Duodenal mucosa (tissue), 2 donors: ENCODE results near the gene SETBP1.

Experiments
- H3K27ac ChIP-seq: one replicate; pipeline ENCODE4 v1.7.0; 2013; ENCODE audit warnings: low read depth, low read length
- H3K27me3 ChIP-seq, 2 donors: one replicate each; pipeline ENCODE4 v1.7.0; 2013; ENCODE audit warnings: low read length in 2 of 2, control low read depth in 1 of 2; ENCODE audit not compliant: insufficient read depth in 2 of 2, control insufficient read depth in 1 of 2
- H3K36me3 ChIP-seq, 2 donors: one replicate each; pipeline ENCODE4 v1.7.0; 2013; ENCODE audit warnings: low read length in 2 of 2, control low read depth in 1 of 2; ENCODE audit not compliant: insufficient read depth in 2 of 2, control insufficient read depth in 1 of 2
- H3K4me1 ChIP-seq, 2 donors: one replicate each; pipeline ENCODE4 v1.7.0; 2013; ENCODE audit warnings: low read length in 2 of 2, control low read depth in 1 of 2; ENCODE audit not compliant: insufficient read depth in 2 of 2, control insufficient read depth in 1 of 2
- H3K4me3 ChIP-seq, 2 donors: one replicate each; pipeline ENCODE4 v1.7.0; 2013; ENCODE audit warnings: low read length in 2 of 2, low read depth in 1 of 2
- H3K9ac ChIP-seq, 2 donors: one replicate each; pipeline ENCODE4 v1.7.0; 2013; ENCODE audit warnings: low read length in 2 of 2, low read depth in 1 of 2
- H3K9me3 ChIP-seq, 2 donors: one replicate each; pipeline ENCODE4 v1.7.0; 2013; ENCODE audit warnings: low read length in 2 of 2, control low read depth in 1 of 2; ENCODE audit not compliant: control insufficient read depth in 1 of 2

The SETBP1 gene

GRCh38 chr18:45006934-45007333 lies 326.2 kb downstream of the SETBP1 start:
- Histone ChIP-seq H3K36me3 (no peaks in the 10 kb centered on the region), H3K27ac (no peak overlapping the region), H3K9me3 (no peaks in the 10 kb centered on the region), H3K9ac (no peak overlapping the region), H3K4me1 (no peaks in the 10 kb centered on the region), H3K4me3 (no peak overlapping the region), H3K27me3 (no peaks in the 10 kb centered on the region)

DNA sequence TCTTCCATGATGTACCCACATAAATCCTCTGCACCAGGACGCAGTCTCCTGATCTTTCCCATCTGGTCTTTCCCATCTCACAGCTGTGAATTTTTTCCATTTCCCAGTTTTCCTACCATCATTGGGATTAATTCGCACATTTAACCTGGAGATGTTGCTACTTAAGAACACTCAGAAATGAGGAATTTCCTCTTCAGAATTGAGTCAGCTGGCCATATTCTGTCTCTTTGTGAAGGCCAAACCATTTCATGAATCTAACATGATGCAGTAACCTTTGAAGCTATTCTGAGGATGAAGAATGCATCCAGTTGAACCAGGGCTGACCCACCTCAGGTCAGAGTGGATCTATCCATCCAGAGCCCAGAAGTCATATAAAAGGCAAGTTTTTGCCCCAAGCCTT lies 326.8 kb downstream of the SETBP1 start:
- Histone ChIP-seq H3K4me3 (no peak overlapping the region), H3K4me1 (no peaks in the 10 kb centered on the region), H3K9ac (no peak overlapping the region), H3K36me3 (no peaks in the 10 kb centered on the region), H3K27me3 (no peaks in the 10 kb centered on the region), H3K9me3 (no peaks in the 10 kb centered on the region), H3K27ac (no peak overlapping the region)

- no peak overlapping the region for H3K27ac ChIP-seq
- H3K27me3 ChIP-seq, result no peaks in the 10 kb centered on the region
- H3K4me1 ChIP-seq, result no peaks in the 10 kb centered on the region
- no peaks in the 10 kb centered on the region for H3K36me3 ChIP-seq
- no peak overlapping the region for H3K9ac ChIP-seq
- no peaks in the 10 kb centered on the region for H3K9me3 ChIP-seq
- no peak overlapping the region for H3K4me3 ChIP-seq
Observed at GRCh38 chr18:45008694-45009413, 328.2 kb downstream of the SETBP1 start.

DNA sequence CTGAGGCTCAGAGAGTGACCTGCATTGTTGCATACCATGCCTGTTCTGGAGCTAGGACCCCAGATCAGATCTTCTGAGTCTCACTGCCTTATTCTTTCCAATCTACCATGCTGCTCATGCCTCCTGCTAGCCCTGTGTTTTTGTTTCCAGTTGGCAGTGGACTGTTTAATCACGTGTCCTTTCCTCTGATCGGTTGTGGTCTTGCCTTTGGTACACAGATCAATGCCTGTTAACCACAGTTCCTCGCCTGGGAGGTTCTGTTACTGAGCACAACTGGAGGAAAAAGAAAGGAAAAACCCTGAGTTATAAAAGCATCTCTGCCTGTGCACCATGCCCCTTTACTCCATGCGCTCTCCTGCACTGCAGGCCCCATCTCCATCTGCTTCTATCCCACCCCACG lies 329.1 kb downstream of the SETBP1 start:
- Histone ChIP-seq H3K4me3 (no peak overlapping the region), H3K27ac (no peak overlapping the region), H3K9me3 (no peaks in the 10 kb centered on the region), H3K36me3 (no peaks in the 10 kb centered on the region), H3K27me3 (no peaks in the 10 kb centered on the region), H3K4me1 (no peaks in the 10 kb centered on the region), H3K9ac (no peak overlapping the region)

DNA sequence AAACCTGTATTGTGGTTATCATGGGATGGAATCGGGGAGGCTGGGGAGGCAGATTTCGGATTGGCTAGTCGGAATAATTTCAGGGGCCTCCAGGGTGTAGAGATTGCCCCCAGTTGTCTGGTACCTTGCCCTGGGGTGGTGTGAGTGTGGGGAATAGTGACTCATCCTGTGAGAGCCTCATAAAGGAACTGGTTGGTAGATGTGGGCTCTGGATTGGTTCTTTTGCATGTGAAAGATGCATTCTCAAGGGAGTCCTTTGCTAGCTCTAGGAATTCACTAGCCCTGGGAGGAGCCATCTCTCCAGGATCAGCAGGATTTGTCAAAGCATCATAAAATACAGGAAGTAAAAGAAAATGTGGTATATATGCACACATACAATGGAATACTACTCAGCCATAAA lies 331.6 kb downstream of the SETBP1 start:
- Histone ChIP-seq H3K9ac (no peak overlapping the region), H3K4me3 (no peak overlapping the region), H3K27ac (no peak overlapping the region), H3K9me3 (no peaks in the 10 kb centered on the region), H3K4me1 (no peaks in the 10 kb centered on the region), H3K36me3 (no peaks in the 10 kb centered on the region), H3K27me3 (no peaks in the 10 kb centered on the region)

DNA sequence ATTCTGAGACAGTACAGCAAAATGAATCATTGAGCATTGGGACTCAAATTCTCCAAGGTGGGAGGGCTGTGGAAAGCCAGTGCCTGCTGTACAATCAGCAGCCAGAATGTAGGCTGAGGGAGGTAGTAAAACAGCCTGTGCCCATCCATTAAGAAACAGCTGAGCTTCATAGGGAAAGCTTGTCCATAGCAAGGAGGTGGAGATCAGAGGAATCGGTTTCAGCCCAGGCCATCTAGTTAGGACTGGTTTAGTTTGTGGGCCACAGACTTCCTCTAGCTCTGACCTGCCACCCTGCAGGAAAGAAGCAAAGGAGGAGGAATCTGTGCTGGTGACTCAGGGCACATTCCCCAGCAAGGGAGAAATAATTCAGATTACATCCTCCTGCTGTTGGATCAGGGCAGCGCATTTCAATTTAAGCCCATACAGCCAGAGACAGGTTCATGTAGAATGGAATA lies 333.4 kb downstream of the SETBP1 start:
- Histone ChIP-seq H3K4me3 (no peak overlapping the region), H3K27ac (no peak overlapping the region), H3K9me3 (no peaks in the 10 kb centered on the region), H3K9ac (no peak overlapping the region), H3K4me1 (no peaks in the 10 kb centered on the region), H3K27me3 (no peaks in the 10 kb centered on the region), H3K36me3 (no peaks in the 10 kb centered on the region)

DNA sequence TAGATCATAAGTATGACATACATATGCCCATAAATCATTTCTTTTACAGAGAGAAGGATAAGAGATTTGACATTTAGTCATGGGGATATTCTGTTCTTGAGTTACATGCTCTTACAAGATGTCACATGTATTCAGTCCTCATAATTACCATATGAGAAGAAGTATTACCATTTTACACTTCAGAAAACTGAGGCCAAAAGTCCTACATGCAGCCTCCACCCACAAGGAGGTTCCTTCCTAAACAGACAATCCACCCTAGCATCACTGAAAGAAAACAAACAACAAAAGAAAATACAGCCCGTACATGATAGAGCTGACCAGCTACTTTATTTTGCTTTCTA lies 335.1 kb downstream of the SETBP1 start:
- no peaks in the 10 kb centered on the region for H3K4me1 ChIP-seq
- no peaks in the 10 kb centered on the region for H3K9me3 ChIP-seq
- no peak overlapping the region for H3K9ac ChIP-seq
- H3K27ac ChIP-seq, result no peak overlapping the region
- H3K27me3 ChIP-seq, result no peaks in the 10 kb centered on the region
- H3K4me3 ChIP-seq, result peak overlapping the region in 1 of 2 donors; percentile 29
- no peaks in the 10 kb centered on the region for H3K36me3 ChIP-seq

DNA sequence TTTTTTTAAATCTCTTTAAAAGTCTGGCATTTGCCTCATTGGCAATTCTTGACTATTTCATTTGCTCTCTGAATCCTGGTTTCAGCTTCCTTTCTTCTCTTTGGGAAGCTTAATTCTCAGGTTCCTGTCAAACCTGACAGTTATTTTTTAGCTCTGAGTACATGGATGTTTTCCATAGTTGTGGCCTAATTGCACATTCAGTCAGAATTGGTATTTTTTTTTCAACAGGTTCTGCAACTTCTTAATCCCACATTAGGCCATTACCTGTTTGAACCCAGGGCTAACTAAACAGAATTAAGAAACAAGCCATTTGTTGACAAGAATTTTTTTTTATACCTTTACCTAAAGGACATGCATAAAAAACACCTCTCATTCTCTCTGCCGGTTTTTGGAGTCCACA lies 338.8 kb downstream of the SETBP1 start:
- Histone ChIP-seq H3K27me3 (no peaks in the 10 kb centered on the region), H3K4me3 (no peak overlapping the region), H3K4me1 (no peaks in the 10 kb centered on the region), H3K9me3 (no peaks in the 10 kb centered on the region), H3K9ac (no peak overlapping the region), H3K27ac (no peak overlapping the region), H3K36me3 (no peaks in the 10 kb centered on the region)

DNA sequence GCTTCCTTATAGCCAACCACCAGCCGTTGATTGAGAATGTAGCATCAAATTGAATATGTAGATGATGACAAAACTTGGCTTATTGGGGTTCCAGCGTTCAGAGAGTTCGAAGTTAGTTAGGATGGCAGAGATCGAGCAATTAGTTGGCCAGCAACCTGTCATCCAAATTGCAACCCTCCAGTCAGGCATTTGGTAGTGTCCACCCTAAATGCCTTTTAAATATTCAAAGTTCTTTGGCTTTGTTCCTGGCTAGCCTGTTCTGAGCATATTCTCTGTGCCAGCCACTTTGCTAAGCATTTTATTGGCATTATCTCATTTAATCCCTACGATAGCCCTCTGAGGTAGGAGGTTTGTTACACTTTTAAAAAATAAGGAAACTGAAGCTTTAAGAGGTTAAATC lies 342.8 kb downstream of the SETBP1 start:
- H3K9ac ChIP-seq, result no peak overlapping the region
- H3K36me3 ChIP-seq, result no peaks in the 10 kb centered on the region
- H3K27ac ChIP-seq, result no peak overlapping the region
- H3K9me3 ChIP-seq, result no peaks in the 10 kb centered on the region
- no peaks in the 10 kb centered on the region for H3K4me1 ChIP-seq
- no peak overlapping the region for H3K4me3 ChIP-seq
- no peaks in the 10 kb centered on the region for H3K27me3 ChIP-seq

GRCh38 chr18:45024357-45025088 lies 343.8 kb downstream of the SETBP1 start:
- H3K9me3 ChIP-seq, result no peaks in the 10 kb centered on the region
- H3K27ac ChIP-seq, result no peak overlapping the region
- H3K36me3 ChIP-seq, result no peaks in the 10 kb centered on the region
- H3K27me3 ChIP-seq, result no peaks in the 10 kb centered on the region
- no peak overlapping the region for H3K4me3 ChIP-seq
- no peaks in the 10 kb centered on the region for H3K4me1 ChIP-seq
- H3K9ac ChIP-seq, result no peak overlapping the region
